SK-N-SH treated with all-trans-retinoic acid at 6 μM for 48 hours (cell line): ENCODE data around the gene SNX5.

Experiments used
- ARNTL ChIP-seq: fragments of 450-650 bp; formaldehyde crosslinking; IDR thresholded peaks from 2 replicates; pipeline ENCODE4 v1.5.0; 2020; ENCODE audit warnings: low read depth, mild to moderate bottlenecking, moderate library complexity, borderline replicate concordance
- CSDC2 ChIP-seq: fragments of 250-450 bp; sonication (Bioruptor Pico); IDR thresholded peaks from 2 replicates; pipeline ENCODE4 v1.5.0; 2020; ENCODE audit warnings: mild to moderate bottlenecking, moderate library complexity
- OSR1 ChIP-seq: fragments of 250-450 bp; sonication (Bioruptor Pico); IDR thresholded peaks from 2 replicates; pipeline ENCODE4 v1.8.0; 2022; ENCODE audit warnings: moderate library complexity, mild to moderate bottlenecking, inconsistent platforms
- PATZ1 ChIP-seq: fragments of 250-450 bp; sonication (Bioruptor Pico); IDR thresholded peaks from 2 replicates; pipeline ENCODE4 v1.8.0; 2020; ENCODE audit warnings: mild to moderate bottlenecking, moderate library complexity, borderline replicate concordance
- PPARA ChIP-seq: fragments of 250-450 bp; sonication (Bioruptor Pico); IDR thresholded peaks from 2 replicates; pipeline ENCODE4 v1.5.0; 2020; ENCODE audit warnings: mild to moderate bottlenecking, borderline replicate concordance
- RARB ChIP-seq: fragments of 250-450 bp; sonication (Bioruptor Pico); IDR thresholded peaks from 2 replicates; pipeline ENCODE4 v1.8.0; 2021; ENCODE audit warnings: mild to moderate bottlenecking, moderate library complexity
- SNAI2 ChIP-seq: fragments of 250-450 bp; sonication (Bioruptor Pico); IDR thresholded peaks from 2 replicates; pipeline ENCODE4 v1.5.0; 2020; ENCODE audit warnings: mild to moderate bottlenecking, moderate library complexity
- TCF4 ChIP-seq: fragments of 250-450 bp; sonication (Bioruptor Pico); IDR thresholded peaks from 2 replicates; pipeline ENCODE4 v1.8.0; 2021; ENCODE audit warnings: mild to moderate bottlenecking, moderate library complexity, borderline replicate concordance
- ZFP3 ChIP-seq: fragments of 250-450 bp; sonication (Bioruptor Pico); IDR thresholded peaks from 2 replicates; pipeline ENCODE4 v1.5.0; 2020; ENCODE audit warnings: mild to moderate bottlenecking, moderate library complexity

- TF ChIP-seq RARB, result no peak
- no peak for TF ChIP-seq ZFP3 (CRISPR knock-in tag)
- TF ChIP-seq PATZ1 (CRISPR knock-in tag), result no peak
- TF ChIP-seq ARNTL (CRISPR knock-in tag), result no peak
- TF ChIP-seq OSR1, result no peak
- TF ChIP-seq PPARA, result no peak
- TF ChIP-seq TCF4 (CRISPR knock-in tag), result no peak
- TF ChIP-seq SNAI2 (CRISPR knock-in tag), result no peak
- no peak for TF ChIP-seq CSDC2 (CRISPR knock-in tag)
These were observed 16.9 kb upstream of the SNX5 start for GRCh38 chr20:17985388-17986018.
